A549 (cell line): ENCODE results near the gene SH3BGRL2. TPM values are rescaled to one million over a fixed set of nuclear protein-coding genes. Genes with fewer than 3 reads are reported as not detected.
"Not testable (repeated sequence)": the region's sequence is repeated elsewhere in the genome, so short reads cannot be mapped to it uniquely, and the experiment has no call there.

ENCODE experiments used
- ATAC-seq, 2 experiments: fragments of 200-7000 bp in 1 of 2; fragments of >200 bp in 1 of 2; cut with Nextera tagmentation in 1 of 2; cut with Tn5 transposase in 1 of 2; 3 replicates each; pipeline versions ENCODE4 v1.8.0 to v1.9.1; 2018 to 2020; ENCODE audit warnings: mild to moderate bottlenecking in 1 of 2, moderate library complexity in 1 of 2
- CTCF ChIA-PET: fragments of 300-600 bp; sonication (Branson Sonifier 250); formaldehyde crosslinking; extraction: SDS; loops from one replicate; lab custom pipeline; 2021; ENCODE audit warnings: antibody characterized with exemption, inconsistent platforms; lab: Yijun Ruan, JAX
- POLR2A ChIA-PET: fragments of 350-600 bp; formaldehyde crosslinking; extraction: SDS; loops from one replicate; lab custom pipeline; 2021; ENCODE audit warnings: antibody characterized with exemption, inconsistent platforms; lab: Yijun Ruan, JAX
- DNase-seq, 2 experiments: peaks; one replicate each; pipeline versions ENCODE4 v3.0.0 to v3.0.0-alpha.2; 2011 to 2016; ENCODE audit warnings: low read depth in 1 of 2, low spot score in 1 of 2
- FAIRE-seq: peaks from 2 replicates; lab custom pipeline; 2011; peaks lifted over from hg19 to GRCh38; lab: Jason Lieb, UNC
- H3K27ac ChIP-seq, 2 experiments: fragments of >200 bp; sonication (Bioruptor Twin); formaldehyde crosslinking; 3 replicates each; pipeline ENCODE4 v1.5.1; 2016 to 2017
- H3K4me1 ChIP-seq: fragments of >200 bp; sonication (Bioruptor Twin); formaldehyde crosslinking; 3 replicates; pipeline ENCODE4 v1.6.1; 2016
- H3K4me2 ChIP-seq: fragments of >200 bp; sonication (Bioruptor Twin); formaldehyde crosslinking; 3 replicates; pipeline ENCODE4 v1.6.1; 2016
- H3K4me3 ChIP-seq: fragments of >200 bp; sonication (Bioruptor Twin); formaldehyde crosslinking; 3 replicates; pipeline ENCODE4 v1.5.1; 2016
- H3K9me3 ChIP-seq: fragments of >200 bp; sonication (Bioruptor Twin); formaldehyde crosslinking; 3 replicates; pipeline ENCODE4 v1.6.1; 2016
- EHMT2 ChIP-seq: fragments of 200-600 bp; sonication (generic); IDR thresholded peaks from 2 replicates; pipeline ENCODE4 v1.6.1; 2016; ENCODE audit warnings: antibody characterized with exemption, low read depth, mild to moderate bottlenecking, moderate library complexity
- EP300 ChIP-seq, 2 experiments: fragments of >200 bp; sonication (Bioruptor Twin); formaldehyde crosslinking; IDR thresholded peaks; 2 replicates in 1 of 2; 3 replicates in 1 of 2; pipeline ENCODE4 v1.6.1; 2016 to 2017
- FOSL2 ChIP-seq, 2 experiments: fragments of 450-650 bp in 1 of 2; fragments of >200 bp in 1 of 2; sonication (Bioruptor Twin) in 1 of 2; formaldehyde crosslinking; IDR thresholded peaks; 2 replicates each; pipeline versions ENCODE4 v1.5.0 to v1.6.1; 2016 to 2020; ENCODE audit warnings: mild to moderate bottlenecking in 1 of 2, moderate library complexity in 1 of 2
- HEYL ChIP-seq: fragments of 250-450 bp; sonication (Bioruptor Pico); IDR thresholded peaks from 2 replicates; pipeline ENCODE4 v1.8.0; 2021; ENCODE audit warnings: mild to moderate bottlenecking, moderate library complexity
- JUN ChIP-seq, 2 experiments: fragments of >200 bp; sonication (Bioruptor Twin); formaldehyde crosslinking; IDR thresholded peaks; 2 replicates in 1 of 2; 3 replicates in 1 of 2; pipeline ENCODE4 v1.6.1; 2016 to 2017
- JUNB ChIP-seq: fragments of >200 bp; sonication (Bioruptor Twin); formaldehyde crosslinking; IDR thresholded peaks from 2 replicates; pipeline ENCODE4 v1.6.1; 2016
- MYC ChIP-seq: IDR thresholded peaks from 2 replicates; pipeline ENCODE4 v1.6.1; 2012; ENCODE audit warnings: mild to moderate bottlenecking, inconsistent platforms, low read length, improper control_type of control experiment, borderline replicate concordance
- NR3C1 ChIP-seq: fragments of >200 bp; sonication (Bioruptor Twin); formaldehyde crosslinking; IDR thresholded peaks from 3 replicates; pipeline ENCODE4 v1.6.1; 2017
- POLR2A ChIP-seq: IDR thresholded peaks from 2 replicates; pipeline ENCODE4 v1.6.1; 2012; ENCODE audit warnings: mild to moderate bottlenecking, low read length
- POLR2AphosphoS2 ChIP-seq: conservative IDR thresholded peaks from 2 replicates; pipeline ENCODE4 v1.6.1; 2012; ENCODE audit warnings: low read length, improper control_type of control experiment, inconsistent platforms
- REST ChIP-seq: fragments of 200-600 bp; sonication (generic); IDR thresholded peaks from 2 replicates; pipeline ENCODE4 v1.6.1; 2016; ENCODE audit warnings: antibody characterized with exemption, mild to moderate bottlenecking, moderate library complexity
- RFX5 ChIP-seq: fragments of 450-650 bp; IDR thresholded peaks from 2 replicates; pipeline ENCODE4 v1.7.1; 2014; ENCODE audit warnings: antibody characterized with exemption, mild to moderate bottlenecking, moderate library complexity
- WGBS: methylation state at CpG from one replicate; pipeline ENCODE4 v1.1.6; 2017; ENCODE audit errors: missing lambda C conversion rate; 5-methylcytosine and 5-hydroxymethylcytosine counted together
- polyA plus RNA-seq, 4 experiments: library from polyadenylated mRNA; depleted of rRNA in 3 of 4; stranded (reverse); fragments of >200 nt; fragmentation: RNase III in 1 of 4; extraction: RNeasy Plus Mini Kit Qiagen cat#74134 plus additional on column Dnase treatment in 1 of 4; gene quantifications; 2 replicates in 3 of 4; 3 replicates in 1 of 4; pipeline ENCODE4 v1.2.3, GENCODE V29; 2011 to 2017
- TF ChIP-seq, protein P1 (sequence below): IDR thresholded peaks from 2 replicates; pipeline ENCODE4 v1.6.1; 2012
- TF ChIP-seq, protein P2 (sequence below): fragments of 150-350 bp; IDR thresholded peaks from 2 replicates; pipeline ENCODE4 v1.6.1; 2014; ENCODE audit warnings: low read depth, mild to moderate bottlenecking, low read length
- TF ChIP-seq, protein P3 (sequence below): fragments of 250-450 bp; sonication (Bioruptor Pico); IDR thresholded peaks from 2 replicates; pipeline ENCODE4 v1.5.0; 2021; ENCODE audit warnings: mild to moderate bottlenecking, moderate library complexity, borderline replicate concordance
- TF ChIP-seq, protein P4 (sequence below): fragments of >200 bp; sonication (Bioruptor Twin); formaldehyde crosslinking; IDR thresholded peaks from 3 replicates; pipeline ENCODE4 v1.6.1; 2016

SH3BGRL2 gene
- polyA plus RNA-seq, 2 of the 4 experiments (the other 2 are of a cell fraction): 0.48 to 1.9 TPM

- DNase-seq (no peak), ATAC-seq (no peak), FAIRE-seq (no peak)
- 66% methylated on average over 5 of the region's 5 CpGs for WGBS
- no peak overlapping the region for H3K27ac ChIP-seq
- ChIA-PET POLR2A (no interaction called here), CTCF (interaction anchor here (0.6 to 1.0 kb wide), 2 partner anchors 21 to 105 kb away, joined by 4 read pairs; no protein-coding TSS in a partner anchor)
- H3K4me3 ChIP-seq: no peak overlapping the region
- H3K4me1 ChIP-seq: no peaks in the 10 kb centered on the region
- H3K4me2 ChIP-seq: no peak overlapping the region
- no peaks in the 10 kb centered on the region for H3K9me3 ChIP-seq
- no peak for TF ChIP-seq POLR2A
- TF ChIP-seq, protein P1, sequence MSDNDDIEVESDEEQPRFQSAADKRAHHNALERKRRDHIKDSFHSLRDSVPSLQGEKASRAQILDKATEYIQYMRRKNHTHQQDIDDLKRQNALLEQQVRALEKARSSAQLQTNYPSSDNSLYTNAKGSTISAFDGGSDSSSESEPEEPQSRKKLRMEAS: no peak
- no peak for TF ChIP-seq EP300 (IDR thresholded peaks at IDR 0.05)
- no peak for TF ChIP-seq JUNB
- no peak for TF ChIP-seq FOSL2 (IDR thresholded peaks at IDR 0.05)
- TF ChIP-seq FOSL2 (CRISPR knock-in tag; IDR thresholded peaks at IDR 0.05): no peak
- TF ChIP-seq JUN (IDR thresholded peaks at IDR 0.05): no peak
- TF ChIP-seq, protein P2, sequence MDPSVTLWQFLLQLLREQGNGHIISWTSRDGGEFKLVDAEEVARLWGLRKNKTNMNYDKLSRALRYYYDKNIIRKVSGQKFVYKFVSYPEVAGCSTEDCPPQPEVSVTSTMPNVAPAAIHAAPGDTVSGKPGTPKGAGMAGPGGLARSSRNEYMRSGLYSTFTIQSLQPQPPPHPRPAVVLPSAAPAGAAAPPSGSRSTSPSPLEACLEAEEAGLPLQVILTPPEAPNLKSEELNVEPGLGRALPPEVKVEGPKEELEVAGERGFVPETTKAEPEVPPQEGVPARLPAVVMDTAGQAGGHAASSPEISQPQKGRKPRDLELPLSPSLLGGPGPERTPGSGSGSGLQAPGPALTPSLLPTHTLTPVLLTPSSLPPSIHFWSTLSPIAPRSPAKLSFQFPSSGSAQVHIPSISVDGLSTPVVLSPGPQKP: no peak
- TF ChIP-seq MYC: no peak
- TF ChIP-seq RFX5: no peak
- no peak for TF ChIP-seq POLR2AphosphoS2
- TF ChIP-seq, protein P3, sequence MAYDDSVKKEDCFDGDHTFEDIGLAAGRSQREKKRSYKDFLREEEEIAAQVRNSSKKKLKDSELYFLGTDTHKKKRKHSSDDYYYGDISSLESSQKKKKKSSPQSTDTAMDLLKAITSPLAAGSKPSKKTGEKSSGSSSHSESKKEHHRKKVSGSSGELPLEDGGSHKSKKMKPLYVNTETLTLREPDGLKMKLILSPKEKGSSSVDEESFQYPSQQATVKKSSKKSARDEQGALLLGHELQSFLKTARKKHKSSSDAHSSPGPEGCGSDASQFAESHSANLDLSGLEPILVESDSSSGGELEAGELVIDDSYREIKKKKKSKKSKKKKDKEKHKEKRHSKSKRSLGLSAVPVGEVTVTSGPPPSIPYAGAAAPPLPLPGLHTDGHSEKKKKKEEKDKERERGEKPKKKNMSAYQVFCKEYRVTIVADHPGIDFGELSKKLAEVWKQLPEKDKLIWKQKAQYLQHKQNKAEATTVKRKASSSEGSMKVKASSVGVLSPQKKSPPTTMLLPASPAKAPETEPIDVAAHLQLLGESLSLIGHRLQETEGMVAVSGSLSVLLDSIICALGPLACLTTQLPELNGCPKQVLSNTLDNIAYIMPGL: no peak
These were observed 104.1 kb downstream of the SH3BGRL2 start for GRCh38 chr6:79735183-79735582.

DNA sequence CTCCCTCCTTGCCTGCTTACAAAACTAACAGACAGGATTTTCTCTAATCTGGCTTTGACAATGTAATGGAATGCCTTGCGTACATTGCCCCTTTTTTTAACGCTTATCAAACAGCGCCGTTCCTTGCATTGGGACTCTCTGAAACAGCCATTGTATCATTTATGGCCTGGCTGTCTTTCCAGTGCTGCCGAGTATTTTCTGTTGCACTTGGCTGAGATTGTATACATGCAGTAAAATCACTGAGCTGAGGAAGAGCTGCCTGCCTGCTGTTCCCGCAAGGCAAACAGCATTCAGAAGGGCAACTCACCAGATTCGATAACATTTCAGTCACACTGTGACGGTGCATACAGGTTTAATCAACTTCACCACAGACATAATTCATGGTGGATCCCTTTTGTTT lies 106.0 kb downstream of the SH3BGRL2 start:
- Histone ChIP-seq H3K4me1 (no peaks in the 10 kb centered on the region), H3K9me3 (no peaks in the 10 kb centered on the region), H3K4me3 (no peak overlapping the region), H3K27ac (no peak overlapping the region), H3K4me2 (no peak overlapping the region)
- ATAC-seq (no peak), FAIRE-seq (no peak), DNase-seq (no peak)
- POLR2A ChIA-PET: no interaction called here
- TF ChIP-seq POLR2A: no peak
- TF ChIP-seq, all 56 proteins: peak for 0
- CTCF ChIA-PET: interaction anchor here (0.8 kb wide), 1 partner anchor 22 kb away, joined by 3 read pairs; no protein-coding TSS in a partner anchor
- 71% methylated on average over 8 of the region's 8 CpGs for WGBS

- no peak overlapping the region for H3K4me3 ChIP-seq
- H3K4me1 ChIP-seq: no peaks in the 10 kb centered on the region
- ChIA-PET CTCF (no interaction called here), POLR2A (no interaction called here)
- DNase-seq: no peak
- H3K9me3 ChIP-seq: no peaks in the 10 kb centered on the region
- no peak for FAIRE-seq
- 32% methylated on average over 2 of the region's 2 CpGs for WGBS
- TF ChIP-seq EHMT2 (no peak), NR3C1 (no peak), REST (no peak), HEYL (CRISPR knock-in tag) (no peak), RFX5 (no peak)
- TF ChIP-seq, protein P4, sequence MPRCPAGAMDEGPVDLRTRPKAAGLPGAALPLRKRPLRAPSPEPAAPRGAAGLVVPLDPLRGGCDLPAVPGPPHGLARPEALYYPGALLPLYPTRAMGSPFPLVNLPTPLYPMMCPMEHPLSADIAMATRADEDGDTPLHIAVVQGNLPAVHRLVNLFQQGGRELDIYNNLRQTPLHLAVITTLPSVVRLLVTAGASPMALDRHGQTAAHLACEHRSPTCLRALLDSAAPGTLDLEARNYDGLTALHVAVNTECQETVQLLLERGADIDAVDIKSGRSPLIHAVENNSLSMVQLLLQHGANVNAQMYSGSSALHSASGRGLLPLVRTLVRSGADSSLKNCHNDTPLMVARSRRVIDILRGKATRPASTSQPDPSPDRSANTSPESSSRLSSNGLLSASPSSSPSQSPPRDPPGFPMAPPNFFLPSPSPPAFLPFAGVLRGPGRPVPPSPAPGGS: no peak
- no peak overlapping the region for H3K4me2 ChIP-seq
- ATAC-seq: no peak
- no peak overlapping the region for H3K27ac ChIP-seq
These were observed 110.9 kb downstream of the SH3BGRL2 start for GRCh38 chr6:79742030-79742429.

DNA sequence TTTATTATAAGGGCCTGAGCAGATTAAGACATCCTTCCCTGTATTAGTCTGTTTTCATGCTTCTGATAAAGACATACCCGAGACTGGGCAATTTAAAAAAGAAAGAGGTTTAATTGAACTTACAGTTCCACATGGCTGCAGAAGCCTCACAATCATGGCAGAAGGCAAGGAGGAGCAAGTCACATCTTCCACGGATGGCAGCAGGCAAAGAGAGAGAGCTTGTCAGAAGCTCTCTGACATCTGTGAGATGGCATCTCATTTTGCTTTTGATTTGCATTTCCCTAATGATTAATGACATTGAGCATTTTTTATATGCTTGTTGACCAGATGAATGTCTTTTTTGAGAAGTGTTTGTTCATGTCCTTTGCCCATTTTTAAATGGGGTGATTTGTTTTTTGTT lies 114.2 kb downstream of the SH3BGRL2 start:
- H3K27ac ChIP-seq, FAIRE-seq, H3K4me3 ChIP-seq, H3K4me2 ChIP-seq, ATAC-seq, H3K9me3 ChIP-seq, DNase-seq, POLR2A ChIA-PET, H3K4me1 ChIP-seq: not testable (repeated sequence)
- CTCF ChIA-PET: interaction anchor here (0.8 kb wide), 1 partner anchor 175 kb away, joined by 3 read pairs; no protein-coding TSS in a partner anchor
- 18% methylated on average over 2 of the region's 2 CpGs for WGBS

GRCh38 chr6:79746325-79746724 lies 115.2 kb downstream of the SH3BGRL2 start:
- CTCF ChIA-PET, FAIRE-seq, DNase-seq, H3K4me3 ChIP-seq, H3K4me2 ChIP-seq, H3K27ac ChIP-seq, H3K9me3 ChIP-seq, POLR2A ChIA-PET, H3K4me1 ChIP-seq, ATAC-seq: not testable (repeated sequence)
- WGBS: 15% methylated on average over 3 of the region's 3 CpGs
